ENCODE data around the gene RAP1GAP2.
"Not testable (repeated sequence)": the region's sequence is repeated elsewhere in the genome, so short reads cannot be mapped to it uniquely, and the experiment has no call there.

The RAP1GAP2 gene

DNA sequence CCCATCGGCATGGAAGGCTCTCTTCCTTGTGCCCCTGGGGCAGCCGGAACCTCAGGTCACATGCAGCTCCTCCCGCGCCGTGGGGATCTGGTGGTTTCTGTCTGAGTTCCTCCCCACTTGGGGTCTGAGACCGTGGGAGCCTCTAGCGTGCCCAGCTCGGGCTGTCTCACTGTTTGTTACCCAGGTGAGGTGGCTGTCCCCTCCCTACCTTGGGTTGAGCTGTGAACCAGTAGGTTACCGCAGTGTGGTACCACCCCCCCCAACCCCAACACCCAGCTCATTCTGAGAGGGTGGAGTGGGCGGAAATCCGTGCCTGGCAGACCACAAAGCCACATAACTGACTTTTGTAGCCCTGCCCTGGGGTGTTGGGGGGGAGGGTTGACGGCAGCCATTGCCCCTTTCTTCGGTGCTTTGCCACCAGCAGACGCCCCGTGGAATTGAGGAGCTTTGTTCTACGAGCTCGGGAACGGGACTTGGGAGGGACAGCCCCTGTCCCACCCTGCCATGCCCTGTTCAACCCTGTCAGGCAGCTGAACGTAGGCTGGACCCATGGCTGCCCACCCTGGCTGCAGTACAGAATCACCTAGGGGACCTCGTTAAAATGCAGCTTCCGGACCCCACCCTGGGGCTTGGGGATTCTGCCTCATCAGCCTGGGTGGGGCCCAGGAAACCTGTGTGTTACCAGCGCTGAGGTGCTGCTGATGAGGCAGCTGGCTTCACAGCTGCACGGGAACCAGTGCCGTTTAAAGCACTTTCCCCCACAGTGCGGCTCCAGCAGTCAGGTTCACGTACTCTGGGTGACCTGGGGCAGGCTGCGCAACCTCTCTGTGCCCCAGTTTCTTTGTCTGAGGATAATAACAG lies 18.5 kb downstream of the RAP1GAP2 start:
- DNase-seq (ENCODE audit: low read depth) = no peak

GRCh38 chr17:2815781-2816185 lies 19.5 kb downstream of the RAP1GAP2 start:
- no peak for DNase-seq (ENCODE audit: low read depth)

DNA sequence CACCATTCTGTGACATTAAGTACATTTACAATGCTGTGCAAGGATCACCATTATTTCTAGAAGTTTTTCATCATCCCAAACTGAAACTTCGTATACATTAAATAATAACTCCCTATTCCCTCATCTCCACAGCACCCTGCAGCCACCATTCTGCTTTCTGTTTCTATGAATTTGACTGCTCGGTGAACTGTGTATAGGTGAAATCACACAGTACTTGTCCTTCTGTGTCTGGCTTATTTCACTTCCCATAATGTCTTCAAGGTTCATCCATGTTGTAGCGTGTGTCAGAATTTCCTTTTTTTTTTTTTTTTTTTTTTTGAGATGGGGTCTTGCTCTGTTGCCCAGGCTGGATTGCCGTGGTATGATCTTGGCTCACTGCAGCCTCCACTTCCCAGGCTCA lies 20.4 kb downstream of the RAP1GAP2 start:
- DNase-seq (ENCODE audit: low read depth) = no peak

GRCh38 chr17:2819294-2819693 lies 23.1 kb downstream of the RAP1GAP2 start:
- not testable (repeated sequence) for DNase-seq (ENCODE audit: low read depth)

DNA sequence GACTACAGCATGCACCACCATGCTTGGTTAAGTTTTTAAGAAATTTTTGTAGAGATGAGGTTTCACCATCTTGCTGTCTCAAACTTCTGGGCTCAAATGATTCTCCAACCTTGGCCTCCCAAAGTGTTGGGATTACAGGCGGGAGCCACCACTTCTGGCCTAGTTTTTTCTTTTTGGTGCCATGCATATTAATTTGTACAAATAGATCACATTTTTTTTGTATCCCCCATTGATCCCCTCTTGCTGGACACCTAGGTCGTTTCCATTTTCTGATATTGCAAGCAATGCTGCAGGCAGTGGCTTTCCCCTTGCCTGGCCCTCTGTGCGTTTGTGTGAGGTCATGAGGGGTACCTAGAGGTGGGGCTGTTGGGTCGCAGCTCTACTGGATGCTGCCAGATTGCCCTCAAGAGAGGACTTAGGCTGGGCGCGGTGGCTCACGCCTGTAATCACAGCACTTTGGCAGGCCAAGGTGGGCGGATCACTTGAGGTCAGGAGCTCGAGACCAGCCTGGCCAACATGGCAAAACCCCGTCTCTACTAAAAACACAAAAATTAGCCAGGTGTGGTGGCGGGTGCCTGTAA lies 23.8 kb downstream of the RAP1GAP2 start:
- no peak for DNase-seq (ENCODE audit: low read depth)

DNA sequence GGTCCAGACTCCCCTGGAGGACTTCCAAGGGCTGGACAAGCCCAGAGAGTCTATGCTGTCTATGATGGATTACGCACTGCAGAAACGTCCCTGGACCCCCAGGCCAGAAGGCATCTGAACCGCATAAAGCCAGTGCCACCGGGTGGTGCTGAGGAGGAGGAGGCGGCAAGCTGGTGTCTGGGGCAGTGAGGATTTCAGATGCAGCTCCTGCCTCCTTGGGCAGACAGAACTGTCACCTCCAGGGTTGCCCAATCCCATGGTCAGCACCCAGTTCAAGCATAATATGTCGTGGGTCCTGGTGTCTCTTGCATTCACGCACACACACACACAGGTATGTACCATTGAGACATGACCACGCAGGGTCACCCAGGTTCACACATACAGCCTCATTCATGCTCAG lies 25.6 kb downstream of the RAP1GAP2 start:
- DNase-seq (ENCODE audit: low read depth) = no peak

- DNase-seq (ENCODE audit: low read depth) = no peak
Measured at GRCh38 chr17:2822358-2822757, 26.1 kb downstream of the RAP1GAP2 start.

DNA sequence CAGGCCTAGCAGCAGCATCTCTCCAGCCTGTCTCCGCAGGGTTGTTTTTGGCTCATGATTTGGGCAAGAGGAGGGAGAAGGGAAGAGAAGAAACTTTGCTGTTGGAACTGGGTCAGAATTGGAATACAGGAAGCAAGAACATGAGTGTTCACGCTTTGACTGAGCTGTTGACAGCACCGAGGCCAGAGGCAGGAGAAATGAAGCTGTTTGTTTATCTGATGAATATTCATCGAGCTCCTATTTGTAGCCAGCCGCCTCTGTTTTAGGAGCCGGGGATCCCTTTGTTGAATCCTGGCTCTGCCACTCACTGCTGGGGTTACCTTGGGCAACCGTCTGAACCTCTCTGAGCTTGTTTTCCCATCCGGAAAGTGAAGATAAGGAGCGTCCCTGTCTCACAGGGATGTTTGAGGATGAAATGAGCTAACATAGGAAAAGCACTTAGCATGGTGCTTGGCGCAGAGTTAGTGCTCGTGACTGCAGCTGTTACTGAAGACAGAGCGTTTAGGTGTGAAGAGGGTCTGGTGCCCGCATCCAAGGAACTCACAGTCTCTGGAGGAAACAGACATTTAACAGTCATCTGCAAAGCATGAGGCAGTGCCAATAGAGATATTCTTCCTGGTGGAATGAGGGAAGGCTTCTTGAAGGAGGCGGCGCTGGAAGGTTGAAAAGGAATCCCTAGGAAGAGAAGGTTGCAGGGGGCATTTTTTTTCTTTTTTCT lies 29.2 kb downstream of the RAP1GAP2 start:
- DNase-seq (ENCODE audit: low read depth) = no peak

- no peak for DNase-seq (ENCODE audit: low read depth)
Measured at GRCh38 chr17:2828397-2829038, 32.3 kb downstream of the RAP1GAP2 start.

DNA sequence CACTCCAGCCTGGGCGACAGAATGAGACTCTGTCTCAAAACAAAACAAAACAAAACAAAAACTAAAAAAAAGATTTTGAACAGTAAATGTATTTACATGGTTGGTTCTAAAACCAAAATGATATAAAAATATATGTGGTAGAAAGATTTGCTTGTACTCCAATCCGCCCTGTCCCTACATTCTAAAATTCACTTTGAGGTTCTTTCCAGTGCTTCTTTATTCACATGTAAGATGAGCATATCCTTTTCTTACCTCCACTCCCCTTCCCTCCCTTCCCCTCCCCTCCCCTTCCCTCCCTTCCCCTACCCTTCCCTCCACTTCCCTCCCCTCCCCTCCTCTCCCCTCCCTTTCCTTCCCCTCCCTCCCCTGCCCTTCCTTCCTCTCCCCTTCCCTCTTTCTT lies 34.4 kb downstream of the RAP1GAP2 start:
- DNase-seq (ENCODE audit: low read depth) = no peak

GRCh38 chr17:2835780-2836179 lies 39.5 kb downstream of the RAP1GAP2 start:
- no peak for DNase-seq (ENCODE audit: low read depth)

- no peak for DNase-seq (ENCODE audit: low read depth)
Measured at GRCh38 chr17:2837147-2837561, 40.9 kb downstream of the RAP1GAP2 start.

- no peak for DNase-seq (ENCODE audit: low read depth)
Measured at GRCh38 chr17:2841606-2842005, 45.4 kb downstream of the RAP1GAP2 start.

DNA sequence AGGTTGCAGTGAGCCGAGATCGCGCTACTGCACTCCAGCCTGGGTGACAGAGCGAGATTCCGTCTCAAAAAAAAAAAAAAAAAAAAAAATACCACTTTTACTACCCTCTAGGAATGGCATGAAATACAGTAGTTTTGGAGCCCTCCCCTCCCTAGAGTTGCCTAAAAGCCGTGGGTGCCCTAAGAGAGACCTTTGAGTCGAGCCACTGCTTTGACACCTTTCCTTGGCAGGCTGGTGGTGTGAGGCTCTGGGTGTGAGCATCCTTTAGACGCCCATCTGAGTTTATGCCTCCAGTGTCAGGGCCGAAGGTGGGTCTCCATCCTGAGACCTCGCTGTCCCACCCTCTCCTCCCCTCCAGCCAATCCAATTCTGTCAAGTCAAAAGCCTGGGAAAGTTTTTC lies 46.2 kb downstream of the RAP1GAP2 start:
- DNase-seq (ENCODE audit: low read depth) = no peak

DNA sequence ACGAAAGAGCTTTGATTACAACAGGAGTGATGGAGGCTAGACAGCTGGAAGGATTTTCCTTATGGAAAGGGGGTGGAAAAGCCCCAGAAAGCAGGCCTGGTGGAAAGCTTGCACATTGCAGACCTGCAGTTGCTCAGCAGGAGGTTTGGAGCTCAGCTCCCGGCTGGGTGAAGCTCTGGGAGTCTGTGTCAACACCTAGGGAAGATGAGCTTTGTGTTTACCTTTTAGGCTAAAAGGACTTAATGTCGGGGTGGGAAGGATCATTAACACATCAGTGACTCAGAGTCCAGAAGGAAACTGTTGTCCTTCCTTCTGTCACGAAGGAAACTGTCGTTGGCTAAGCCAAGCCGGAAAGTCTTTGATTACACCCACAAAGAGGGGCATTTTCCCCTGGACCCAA lies 48.2 kb downstream of the RAP1GAP2 start:
- DNase-seq (ENCODE audit: low read depth) = no peak

DNA sequence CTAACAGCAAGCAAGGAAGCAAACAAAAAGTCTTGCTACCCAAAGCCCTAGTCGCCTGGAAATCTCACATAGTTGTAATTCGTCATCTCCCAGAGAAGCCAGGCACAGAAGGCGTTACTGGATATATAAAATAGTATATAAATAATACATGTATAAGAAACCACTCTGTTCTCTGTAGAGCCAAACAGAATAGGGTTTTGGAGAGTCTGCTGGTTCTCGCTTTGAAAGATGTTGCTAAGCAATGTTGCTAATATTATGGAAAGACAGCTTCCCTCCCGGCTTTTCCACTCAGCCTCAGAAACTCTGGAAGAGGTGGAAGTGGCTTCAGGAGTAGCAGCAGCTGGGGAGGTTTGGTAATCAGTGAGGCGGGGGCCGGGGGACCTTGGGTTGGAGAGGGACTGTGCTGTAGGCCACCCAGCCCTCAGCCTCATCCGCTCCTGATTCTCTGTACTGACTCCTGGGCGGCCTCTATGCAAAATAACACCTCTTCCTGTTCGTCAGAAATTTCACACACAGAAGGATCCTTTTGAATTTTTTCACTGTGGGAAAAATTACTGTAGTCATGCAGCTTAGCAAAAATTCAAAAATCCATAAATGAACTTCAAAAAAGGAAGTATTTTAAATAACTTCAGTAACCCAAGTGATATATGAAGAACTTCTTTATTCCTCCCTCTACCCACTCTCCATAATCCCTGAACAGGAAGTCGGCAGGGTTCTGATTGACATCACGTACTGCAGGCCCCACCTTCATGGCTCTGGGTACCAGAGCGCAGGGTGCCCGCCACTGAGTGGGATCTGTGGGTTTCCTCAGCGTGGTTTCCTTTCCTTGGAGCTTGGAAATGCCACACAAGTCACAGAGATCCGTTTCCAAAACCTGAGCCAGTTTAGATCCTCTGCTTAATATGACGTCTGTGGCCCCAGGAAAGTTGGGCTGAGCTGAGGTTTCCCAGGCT lies 51.4 kb downstream of the RAP1GAP2 start:
- DNase-seq (ENCODE audit: low read depth) = no peak

DNA sequence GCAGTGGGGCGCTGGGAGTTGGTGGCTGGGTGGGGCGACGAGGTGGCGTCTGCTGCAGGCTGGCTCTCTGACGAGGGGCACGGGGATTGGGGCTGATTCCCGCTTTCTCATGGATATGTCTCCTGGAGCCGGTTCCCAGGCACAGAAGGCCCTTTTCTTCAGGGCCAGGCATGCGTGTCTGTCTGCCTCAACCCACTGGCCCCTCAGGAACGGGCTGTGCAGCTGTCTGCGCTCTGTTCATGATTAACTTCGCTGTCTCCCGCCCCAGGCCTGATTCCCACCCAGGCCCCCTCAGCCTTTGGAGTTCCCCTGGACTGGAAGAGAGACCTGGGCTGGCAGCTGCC lies 53.1 kb downstream of the RAP1GAP2 start:
- no peak for DNase-seq (ENCODE audit: low read depth)

- no peak for DNase-seq (ENCODE audit: low read depth)
Measured at GRCh38 chr17:2850991-2851390, 54.8 kb downstream of the RAP1GAP2 start.

DNA sequence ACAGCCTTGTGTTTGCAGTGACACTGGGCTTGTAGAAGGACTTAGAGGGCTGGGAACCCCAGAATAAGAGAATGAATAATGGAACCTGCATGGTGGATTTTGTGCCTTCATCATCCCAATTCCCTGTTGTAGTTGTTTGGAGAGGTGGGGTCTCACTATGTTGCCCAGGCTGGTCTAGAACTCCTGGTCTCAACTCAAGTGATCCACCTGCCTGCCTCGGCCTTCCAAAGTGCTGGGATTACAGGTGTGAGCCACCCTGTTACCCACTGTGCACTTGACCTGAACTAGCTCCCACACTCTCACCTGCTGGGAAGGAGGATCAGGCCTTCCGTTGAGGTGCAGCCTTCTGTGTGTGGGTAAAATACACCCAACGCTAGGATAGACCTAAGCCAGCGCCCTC lies 55.4 kb downstream of the RAP1GAP2 start:
- no peak for DNase-seq (ENCODE audit: low read depth)

DNA sequence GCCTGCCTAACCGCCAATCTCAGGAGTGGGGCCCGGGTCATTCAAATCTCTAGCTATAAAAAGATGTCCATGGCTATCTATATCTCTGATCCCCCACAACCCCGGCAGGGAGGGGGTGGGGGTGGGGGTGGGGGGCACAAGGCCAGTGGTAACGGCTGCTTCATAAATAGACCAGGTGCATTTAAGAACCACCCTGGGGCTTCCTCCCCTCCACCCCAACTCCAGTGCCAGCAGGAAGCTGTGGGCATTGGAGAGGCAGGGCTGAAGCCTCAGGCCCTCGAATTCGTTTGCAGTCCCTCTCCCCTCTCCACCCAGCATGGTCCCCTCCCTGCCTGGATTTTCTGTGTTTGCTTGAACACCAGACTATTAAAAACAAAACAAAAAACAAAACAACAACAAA lies 56.0 kb downstream of the RAP1GAP2 start:
- DNase-seq (ENCODE audit: low read depth) = no peak

GRCh38 chr17:2852729-2853282 lies 56.6 kb downstream of the RAP1GAP2 start:
- DNase-seq (ENCODE audit: low read depth) = no peak

Data from fibroblast of gingiva (primary cell).